ENCODE results near the gene PIGC.
"Not testable (repeated sequence)": the region's sequence is repeated elsewhere in the genome, so short reads cannot be mapped to it uniquely, and the experiment has no call there.

PIGC gene

DNA sequence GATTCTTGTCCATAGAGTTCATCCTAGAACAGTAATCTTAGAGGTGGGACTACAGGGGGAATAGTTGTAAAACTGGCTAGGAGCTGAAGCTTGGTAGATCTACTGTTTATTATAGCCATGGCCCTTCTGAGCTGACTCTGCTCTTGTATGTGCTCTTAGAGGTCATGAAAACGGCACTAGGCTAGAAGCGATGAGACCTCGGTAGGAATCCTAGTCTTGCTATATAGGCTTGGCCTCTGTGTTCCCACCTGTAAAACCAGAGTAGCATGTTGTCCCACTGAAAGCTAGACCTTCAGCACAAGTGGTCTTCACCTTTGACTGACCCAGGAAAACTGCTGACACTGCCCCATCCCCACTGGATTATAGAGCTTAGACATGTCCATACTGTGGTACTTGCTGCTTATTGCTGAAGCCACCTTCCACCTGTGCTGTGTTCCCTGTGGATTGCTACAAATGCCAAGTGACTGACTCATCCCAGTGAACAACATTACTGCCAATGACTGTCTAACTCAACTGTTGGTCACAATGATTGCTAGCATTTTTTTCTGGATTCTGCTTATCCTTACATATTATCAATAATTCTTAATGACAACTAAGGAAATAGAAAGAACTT is 23.0 kb upstream of the PIGC start:
- DNase-seq (ENCODE audit: low spot score), result no peak

DNA sequence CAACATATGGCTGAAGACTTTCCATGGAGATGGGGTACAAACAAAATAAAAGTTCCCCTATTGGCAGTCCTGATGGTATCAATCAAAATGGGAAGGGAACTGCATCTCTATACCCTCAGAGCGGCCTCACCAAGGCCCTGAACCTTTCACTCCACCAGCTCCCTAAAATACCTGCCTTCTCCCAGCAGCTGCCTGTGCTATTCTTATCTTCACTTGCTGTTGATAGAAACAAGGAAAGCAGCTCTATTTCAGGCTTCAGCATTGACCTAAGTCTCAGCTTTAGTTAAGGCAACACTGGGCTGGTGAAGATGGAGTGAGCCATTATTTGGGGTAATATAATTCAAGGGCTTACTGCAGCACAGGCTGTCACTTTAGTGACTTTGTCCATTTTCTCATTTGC is 21.7 kb upstream of the PIGC start:
- no peak for DNase-seq (ENCODE audit: low spot score)

DNA sequence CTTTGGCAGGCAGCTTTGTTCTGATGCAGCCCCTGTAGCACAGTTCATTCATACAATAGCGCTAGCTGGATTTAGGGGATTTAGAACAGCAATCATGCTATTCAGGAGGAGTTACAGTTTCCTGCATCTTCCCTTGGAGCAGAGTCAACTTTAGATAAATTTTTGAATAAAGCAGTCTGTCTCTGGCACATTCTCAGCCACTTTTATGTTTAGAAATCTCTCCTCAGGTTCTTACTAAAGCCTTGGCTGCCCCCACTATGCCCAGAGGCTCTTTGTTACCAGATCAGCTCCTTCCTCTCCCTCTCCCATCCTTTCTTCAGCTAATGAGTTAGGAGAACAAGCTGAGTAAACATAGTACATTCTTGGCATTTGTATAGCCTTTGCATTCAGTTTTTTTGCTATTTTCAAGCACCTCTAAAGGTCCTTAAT is 17.0 kb upstream of the PIGC start:
- DNase-seq (ENCODE audit: low spot score), result no peak

DNA sequence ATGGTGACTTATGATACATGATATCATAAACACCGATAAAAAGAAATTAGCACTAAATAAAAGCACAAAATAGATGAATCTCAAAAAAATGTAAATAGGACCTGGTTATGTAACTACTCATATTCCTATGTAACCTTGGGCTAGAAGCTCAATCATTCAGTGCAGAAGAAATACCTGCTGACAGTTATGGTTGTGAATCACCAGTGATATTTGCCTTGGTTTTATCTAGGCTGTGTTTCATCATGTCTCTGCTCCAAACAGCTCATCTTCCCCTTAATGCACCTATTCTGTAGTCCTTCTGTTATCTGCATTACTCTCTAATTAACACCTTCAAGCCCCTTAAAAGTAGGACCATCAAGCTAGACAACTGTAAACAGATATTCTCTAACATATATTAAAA is 16.3 kb upstream of the PIGC start:
- no peak for DNase-seq (ENCODE audit: low spot score)

DNA sequence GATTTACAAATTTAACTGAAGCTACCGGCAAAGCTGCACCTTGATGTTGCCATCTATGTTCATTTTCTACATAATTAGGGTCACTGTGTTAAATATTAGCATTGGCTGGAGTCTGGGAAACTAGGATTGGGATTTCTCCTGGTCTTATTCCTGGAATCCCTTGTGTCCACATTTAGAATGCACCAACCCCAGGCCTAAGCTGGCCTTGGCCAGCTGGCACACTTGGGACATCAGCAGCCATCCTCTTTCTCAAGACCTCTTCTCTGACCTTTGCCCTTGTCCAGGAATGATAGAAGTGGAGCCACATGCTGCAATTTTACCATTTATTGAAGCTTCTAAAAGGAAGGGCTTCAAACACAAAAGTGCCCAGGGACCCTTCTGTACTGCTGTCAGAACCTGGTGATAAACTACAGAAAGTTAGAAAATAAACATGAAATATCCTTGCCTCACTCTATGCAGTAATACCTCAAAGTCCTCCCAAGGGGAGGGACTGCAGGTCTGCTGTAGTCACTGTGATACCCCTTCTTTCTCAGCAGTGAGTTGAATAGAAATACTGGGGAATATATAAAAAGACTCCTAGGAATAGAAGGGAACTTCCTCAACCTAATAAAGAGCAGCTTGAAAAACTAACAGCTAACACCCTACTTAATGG is 13.7 kb upstream of the PIGC start:
- DNase-seq (ENCODE audit: low spot score), result no peak

DNA sequence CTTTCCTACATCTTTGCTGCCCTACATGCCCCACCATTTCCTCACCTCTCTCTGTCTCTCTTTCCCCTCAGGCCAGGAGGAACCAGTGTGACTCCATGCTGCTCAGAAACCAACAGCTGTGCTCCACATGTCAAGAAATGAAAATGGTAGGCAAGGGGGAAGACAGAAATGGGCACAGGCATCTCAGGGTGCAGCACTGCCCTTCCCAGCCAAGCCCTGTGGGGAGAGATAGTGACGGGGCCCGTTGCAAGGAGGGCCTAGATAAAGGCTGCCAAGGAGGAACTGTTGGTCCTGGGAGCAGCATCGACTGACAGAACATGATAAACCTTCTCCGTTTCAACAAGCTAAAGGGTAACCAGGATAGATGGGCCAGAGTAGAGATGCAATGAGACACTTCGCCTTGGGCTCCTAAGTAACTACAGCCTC is 12.5 kb upstream of the PIGC start:
- DNase-seq (ENCODE audit: low spot score), result no peak

DNA sequence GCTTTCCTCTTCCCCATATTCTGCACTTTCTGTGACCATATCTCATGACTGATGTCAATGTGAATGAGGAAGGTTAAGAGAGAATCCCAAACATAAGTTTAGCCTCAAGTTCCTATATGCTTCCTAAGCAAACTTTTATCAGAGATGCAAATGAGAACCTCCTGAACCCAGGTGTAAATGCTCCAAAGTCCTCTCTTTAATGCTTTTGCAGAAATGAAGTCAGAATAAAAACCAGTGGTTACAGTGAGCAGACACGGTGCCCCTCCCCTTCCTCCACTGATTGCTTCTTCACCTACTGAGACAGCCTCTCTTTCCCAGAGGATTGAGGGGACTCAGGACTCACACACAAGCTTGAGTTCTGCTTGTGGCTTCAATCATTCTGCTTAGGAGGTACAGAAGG is 11.6 kb upstream of the PIGC start:
- DNase-seq (ENCODE audit: low spot score), result no peak

DNA sequence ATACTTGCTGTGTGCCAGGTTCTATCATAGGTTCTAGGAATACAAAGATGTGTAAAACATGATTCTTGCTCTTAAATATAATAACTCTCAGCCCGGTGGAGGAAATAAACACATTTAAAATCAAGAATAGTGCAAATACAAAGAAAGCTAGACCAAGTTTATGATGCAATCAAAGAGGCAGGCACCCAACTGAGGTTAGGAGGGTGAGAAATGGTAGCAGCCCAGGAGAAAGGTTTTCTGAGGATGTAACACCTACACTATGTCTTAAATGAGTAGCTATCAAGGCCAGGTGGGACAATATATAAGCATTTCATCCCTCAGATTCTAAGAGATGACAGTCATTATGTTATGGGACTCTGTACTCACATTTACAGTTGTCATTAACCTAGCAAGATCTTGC is 9.7 kb upstream of the PIGC start:
- DNase-seq (ENCODE audit: low spot score), result no peak

DNA sequence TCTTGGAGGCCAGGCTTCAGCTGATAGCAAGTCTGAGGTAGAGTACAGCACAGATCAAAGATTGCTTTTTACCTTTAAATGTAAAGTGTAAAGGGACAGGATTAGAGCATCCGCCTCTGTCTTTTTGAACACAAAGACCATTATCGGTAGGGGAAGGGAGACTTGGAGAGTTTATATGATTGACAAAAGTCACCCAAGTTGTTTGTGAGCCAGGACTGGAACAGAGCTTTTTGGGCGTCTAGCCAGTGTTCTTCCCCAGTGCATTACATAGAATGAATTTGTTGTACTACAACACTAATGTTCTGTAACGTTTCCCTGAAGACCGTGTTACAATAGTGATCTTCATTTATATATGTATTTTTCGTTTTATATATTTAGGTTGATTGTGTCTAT is 9.3 kb upstream of the PIGC start:
- no peak for DNase-seq (ENCODE audit: low spot score)

DNA sequence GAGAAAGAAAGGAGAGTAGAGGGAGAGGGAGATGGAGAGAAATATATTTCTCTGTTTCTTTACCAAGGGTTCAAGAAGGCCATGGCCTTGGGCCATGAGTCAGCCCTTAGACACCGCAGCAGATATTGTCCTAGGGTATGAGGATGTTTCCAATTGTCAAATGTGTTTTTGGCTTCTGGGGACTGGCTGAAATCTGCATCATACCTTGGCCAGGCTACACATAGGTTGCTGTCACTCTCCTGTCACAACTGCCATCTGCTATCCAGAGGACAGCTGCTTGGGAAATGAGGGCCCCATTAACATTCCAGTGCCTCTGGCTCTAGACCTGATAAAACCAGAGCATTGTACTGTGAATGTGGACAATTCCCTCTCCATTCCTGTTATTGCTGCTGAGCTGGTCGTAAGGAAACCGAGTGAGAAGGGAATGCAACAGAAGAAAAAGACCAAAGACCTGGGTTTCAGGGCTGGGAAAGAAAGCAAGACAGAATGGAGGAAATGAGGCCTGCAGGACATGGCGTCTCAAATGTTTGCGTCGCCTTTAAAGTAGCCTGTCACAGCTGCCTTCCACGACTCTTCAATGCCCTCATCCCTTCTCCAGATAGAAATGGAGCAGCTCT is 8.8 kb upstream of the PIGC start:
- no peak for DNase-seq (ENCODE audit: low spot score)

DNA sequence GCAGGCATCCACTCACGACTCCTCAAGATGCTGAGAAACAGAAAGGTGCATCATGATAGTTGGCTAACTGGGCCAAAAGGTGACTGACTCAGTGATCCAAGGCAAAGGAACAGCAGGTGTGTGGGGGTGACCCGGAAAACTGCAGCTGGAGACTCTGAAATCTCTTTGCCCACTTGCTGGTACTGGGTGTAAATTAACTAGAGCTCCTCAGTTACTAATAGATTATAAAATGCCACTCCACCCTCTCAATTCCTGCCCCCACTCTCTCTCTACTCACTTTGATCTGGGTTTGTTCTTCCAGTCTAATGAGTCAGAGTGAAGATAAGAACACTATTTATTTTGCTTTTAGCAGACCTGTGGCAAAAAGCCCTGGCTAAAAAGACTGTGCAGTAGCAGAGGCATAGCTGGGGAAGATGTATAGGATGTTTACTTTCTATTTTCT is 7.2 kb upstream of the PIGC start:
- peak; percentile 61 for DNase-seq (ENCODE audit: low spot score)

DNA sequence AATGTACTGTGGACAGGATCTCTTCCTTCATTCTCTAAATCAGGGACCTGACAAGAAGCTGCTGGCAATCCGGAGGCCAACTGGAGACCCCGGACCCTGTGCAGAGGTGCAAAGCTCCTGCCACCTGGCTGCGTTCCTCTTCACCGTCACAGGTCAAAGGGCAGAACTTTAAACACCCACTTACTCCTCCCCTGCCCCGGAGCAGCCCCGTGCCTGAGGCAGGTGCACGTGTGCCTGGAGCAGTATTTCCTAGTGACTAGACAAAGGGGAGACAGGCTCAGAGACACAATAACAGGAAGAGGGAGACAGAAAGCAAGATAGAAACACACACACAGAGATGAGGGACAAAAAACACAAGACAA is 6.6 kb upstream of the PIGC start:
- no peak for DNase-seq (ENCODE audit: low spot score)

DNA sequence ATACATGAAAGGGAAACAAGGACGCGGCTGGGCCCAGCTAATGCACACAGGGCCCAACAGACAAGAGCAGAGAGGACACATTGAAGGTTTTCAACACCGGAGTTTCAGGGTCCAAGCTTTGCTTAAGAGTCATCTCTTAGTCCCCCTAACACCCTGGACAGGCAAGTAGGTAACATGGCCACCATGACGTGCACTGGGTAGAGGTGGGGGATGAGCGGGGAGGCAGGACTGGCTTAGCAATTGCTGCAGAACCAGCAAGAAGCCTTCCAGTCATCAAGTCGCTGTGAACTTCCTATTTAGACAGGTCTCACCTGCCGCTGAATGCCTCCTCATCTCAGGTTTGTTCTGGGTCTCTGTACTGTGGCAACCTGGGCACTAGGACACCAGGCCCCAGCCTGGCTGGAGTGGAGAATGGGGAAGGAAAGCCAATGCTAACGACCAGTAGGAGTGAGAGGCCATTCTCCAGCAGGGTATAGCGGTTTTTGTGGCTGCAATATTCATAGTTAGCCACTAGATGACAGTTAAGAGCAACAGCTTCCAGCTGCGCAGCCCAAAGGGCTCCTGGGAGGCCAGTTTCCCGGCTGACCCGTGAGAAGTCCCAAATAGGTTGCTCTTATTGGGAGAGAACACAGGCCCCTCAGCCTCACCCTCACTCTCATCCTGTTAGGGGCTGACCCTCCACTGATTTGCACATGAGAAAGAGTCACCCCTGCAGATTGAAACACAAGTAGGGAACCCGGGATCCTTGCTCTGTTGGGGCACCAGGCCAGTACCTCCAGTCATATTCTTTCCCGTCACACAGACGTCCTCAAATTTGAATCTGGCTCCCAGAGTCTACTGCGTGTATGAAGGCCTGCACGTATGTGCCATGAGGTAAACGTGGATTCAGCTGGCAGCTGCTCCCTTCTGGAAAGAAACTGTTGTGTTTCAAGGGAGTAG is 6.0 kb upstream of the PIGC start:
- peak; percentile 55 for DNase-seq (ENCODE audit: low spot score)

DNA sequence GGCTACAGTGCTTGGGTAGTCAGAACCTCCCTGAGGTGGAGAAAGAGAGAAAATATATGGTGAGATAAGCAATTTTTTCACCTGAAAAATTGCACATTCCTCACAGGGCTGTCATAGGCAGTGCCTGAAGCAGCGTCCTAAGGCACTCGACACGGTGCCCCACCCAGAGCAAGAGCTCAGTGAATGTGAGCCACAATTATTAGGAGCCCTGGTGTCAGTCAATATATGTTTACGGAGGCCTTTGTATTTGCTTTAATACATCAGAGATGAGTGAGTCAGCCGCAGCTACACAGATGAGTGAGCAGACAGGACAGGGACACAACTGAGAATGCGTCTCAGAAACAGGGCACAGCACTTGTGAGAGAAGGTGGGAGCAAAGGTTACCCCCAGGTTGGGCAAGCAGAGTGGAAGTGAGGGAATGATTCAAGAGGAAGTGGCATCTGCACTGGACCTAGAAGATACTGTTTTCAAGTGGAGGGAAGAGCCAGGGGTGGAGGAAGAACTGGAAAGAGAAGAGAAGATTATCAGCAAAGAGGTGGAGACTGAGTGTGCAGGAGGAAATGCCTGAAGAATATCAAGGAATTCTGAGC is 5.2 kb upstream of the PIGC start:
- no peak for DNase-seq (ENCODE audit: low spot score)

DNA sequence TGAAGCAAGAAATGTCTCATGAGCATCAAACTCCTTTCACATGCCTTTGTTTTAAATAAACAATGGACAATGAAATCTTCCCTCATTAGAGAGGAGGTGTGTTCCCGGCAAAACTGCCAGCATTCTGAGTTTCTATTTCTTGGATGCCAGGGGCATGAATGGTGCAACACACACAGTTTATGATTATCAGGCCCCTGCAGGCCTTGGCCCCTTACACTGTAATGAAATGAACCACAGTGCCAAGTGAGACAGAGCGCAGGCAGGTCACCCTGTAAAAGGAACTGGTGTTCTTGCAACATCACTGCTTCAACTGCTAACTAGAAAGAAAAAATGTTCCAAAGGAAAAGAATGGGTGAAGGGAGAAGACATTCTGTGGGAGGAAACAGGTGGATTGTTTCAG is 3.8 kb upstream of the PIGC start:
- DNase-seq (ENCODE audit: low spot score), result no peak

DNA sequence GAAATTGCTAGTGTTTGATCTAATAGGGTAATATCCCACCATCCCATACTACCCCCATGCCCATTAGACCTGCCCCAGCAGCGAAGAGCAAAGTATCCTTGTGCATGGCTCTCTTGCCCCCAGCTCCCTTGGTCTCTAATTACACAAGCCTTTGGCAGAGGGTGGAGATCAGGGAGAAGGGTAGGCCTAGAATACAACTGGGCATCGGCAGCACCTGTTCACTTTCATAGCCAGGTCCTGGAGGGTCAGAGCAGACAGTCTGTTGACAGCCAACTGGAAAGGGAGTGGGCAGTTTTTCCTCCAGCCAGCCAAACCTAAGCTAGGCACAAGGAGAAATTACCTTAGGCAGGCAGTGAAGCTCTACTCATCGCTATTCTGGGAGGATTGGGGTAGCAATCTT is 2.7 kb upstream of the PIGC start:
- DNase-seq (ENCODE audit: low spot score), result no peak

DNA sequence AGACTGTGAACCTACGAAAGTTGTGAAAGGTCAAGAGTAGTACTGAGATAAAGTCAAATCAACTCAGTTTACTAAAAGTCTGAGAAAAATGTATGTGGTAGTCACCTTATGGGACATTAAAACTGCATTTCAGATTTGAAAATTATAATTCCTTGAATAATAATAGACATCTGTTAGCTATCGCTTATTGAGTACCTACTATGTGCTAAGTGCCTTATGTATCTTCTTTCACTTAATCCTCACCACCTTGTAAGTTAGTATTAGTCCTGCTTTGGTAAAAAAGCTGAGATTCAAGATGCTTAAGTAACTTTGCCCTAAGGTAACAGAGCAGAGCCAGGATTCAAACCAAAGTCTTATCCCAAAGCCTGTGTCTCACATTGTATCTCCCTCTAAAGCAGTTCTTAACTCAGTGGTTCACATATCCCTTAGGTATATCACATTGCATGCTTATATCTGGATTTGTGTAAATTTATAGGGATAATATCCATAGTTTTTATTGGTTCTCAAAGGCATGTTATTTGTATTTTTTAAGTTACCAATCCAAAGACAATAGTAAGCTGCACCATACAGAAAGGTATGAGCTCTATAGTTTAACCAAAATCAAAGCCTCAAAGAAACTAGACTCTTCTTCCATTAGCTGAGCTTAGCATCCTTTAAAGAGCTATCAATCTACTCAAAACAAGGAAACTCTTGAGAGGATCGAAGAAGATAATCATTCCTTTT is 865 bp downstream of the PIGC start:
- DNase-seq (ENCODE audit: low spot score), result no peak

DNA sequence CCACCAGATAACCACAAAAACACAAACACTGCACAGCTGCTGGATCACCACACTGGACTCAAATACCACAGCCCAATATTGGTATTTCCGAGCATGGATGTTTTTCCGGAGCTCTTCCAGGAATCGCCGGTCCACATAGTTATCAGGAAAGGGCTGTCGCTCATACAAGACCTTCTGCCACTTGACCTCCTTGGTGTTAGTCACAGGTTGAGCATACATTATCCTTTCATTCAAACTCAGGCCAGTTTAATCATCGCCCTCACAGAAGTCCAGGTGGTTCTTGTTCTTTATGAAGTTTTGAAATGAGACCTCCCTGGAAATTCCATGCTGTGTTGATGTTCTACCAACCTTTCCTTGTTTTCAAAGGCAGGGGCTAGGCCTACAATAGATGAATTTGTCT is 1.5 kb downstream of the PIGC start:
- DNase-seq (ENCODE audit: low spot score), result no peak

DNA sequence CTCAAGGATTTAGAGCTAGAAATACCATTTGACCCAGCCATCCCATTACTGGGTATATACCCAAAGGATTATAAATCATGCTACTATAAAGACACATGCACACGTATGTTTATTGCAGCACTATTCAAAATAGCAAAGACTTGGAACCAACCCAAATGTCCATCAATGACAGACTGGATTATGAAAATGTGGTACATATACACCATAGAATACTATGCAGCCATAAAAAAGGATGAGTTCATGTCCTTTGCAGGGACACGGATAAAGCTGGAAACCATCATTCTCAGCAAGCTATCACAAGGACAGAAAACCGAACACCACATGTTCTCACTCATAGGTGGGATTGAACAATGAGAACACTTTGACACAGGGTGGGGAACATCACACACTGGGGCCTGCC is 6.7 kb downstream of the PIGC start:
- not testable (repeated sequence) for DNase-seq (ENCODE audit: low spot score)

DNA sequence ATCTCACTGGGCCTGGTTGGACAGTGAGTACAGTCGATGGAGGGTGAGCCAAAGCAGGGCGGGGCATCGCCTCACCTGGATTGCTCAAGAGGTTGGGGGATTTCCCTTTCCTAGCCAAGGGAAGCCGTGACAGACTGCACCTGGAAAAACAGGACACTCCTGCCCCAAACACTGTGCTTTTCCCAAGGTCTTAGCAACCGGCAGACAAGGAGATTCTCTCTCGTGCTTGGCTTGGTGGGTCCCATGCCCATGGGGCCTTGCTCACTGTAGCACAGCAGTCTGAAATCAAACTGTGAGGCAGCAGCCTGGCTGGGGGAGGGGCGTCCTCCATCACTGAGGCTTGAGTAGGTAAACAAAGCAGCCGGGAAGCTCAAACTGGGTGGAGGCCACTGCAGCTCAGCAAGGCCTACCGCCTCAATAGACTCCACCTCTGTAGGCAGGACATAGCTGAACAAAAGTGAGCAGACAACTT is 12.1 kb downstream of the PIGC start:
- peak; percentile 29 for DNase-seq (ENCODE audit: low spot score)

DNA sequence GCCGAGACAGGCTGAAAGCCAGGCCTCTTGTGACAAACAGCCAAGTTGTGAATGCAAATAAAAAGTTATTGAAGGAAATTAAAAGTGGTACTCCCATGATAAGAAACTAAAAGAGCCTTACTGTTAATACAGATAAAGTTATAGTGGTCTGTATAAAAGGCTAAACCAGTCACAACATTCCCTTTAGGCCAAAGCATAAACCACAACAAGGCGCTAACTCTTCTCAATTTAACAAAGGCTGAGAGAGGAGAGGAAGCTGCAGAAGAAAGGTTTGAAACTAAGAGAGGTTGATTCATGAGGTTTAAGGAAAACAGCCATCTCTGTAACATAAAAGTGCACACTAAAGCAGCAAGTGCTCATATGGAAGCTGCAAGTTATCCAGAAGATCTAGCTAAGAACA is 12.7 kb downstream of the PIGC start:
- DNase-seq (ENCODE audit: low spot score), result no peak

DNA sequence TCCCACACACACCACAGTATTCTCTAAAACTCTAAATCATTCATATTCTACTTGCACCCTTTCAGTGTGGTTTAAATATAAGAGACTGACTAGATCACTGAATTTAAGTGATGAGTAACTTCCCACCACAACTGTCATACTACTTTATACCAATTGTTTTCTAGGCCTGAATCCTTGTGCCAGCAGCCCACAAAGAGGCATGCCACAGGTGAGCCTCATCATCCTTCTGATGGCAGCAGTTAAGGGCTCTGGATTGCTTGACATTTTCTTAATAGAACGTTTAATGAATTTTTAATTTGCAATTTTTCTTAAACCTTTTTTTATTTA is 13.8 kb downstream of the PIGC start:
- DNase-seq (ENCODE audit: low spot score), result no peak

Measured in CD4-positive, alpha-beta T cell treated with Interleukin-2 at 100 ng/mL for 4 hours (primary cell).